H1 (cell line): ENCODE measurements around the gene ADAMTS4. TPM values are rescaled to one million over a fixed set of nuclear protein-coding genes. Genes with fewer than 3 reads are reported as not detected.

ENCODE experiments used
- CTCF ChIA-PET: fragments of 300-600 bp; sonication (Branson Sonifier 250); formaldehyde crosslinking; loops from one replicate; lab custom pipeline; 2021; ENCODE audit not compliant: partially characterized antibody; lab: Charles Lee
- POLR2A ChIA-PET: fragments of 300-600 bp; sonication (Branson Sonifier 250); formaldehyde crosslinking; loops from one replicate; lab custom pipeline; 2021; ENCODE audit warnings: inconsistent platforms; ENCODE audit not compliant: partially characterized antibody; lab: Charles Lee
- DNase-seq, 2 experiments: peaks; one replicate each; pipeline versions ENCODE4 v3.0.0 to v3.0.0-alpha.2; 2010 to 2022; ENCODE audit warnings: low spot score in 2 of 2, low read depth in 1 of 2, mixed read lengths in 1 of 2
- FAIRE-seq: peaks from 2 replicates; lab custom pipeline; 2011; peaks lifted over from hg19 to GRCh38; lab: Jason Lieb, UNC
- H2AFZ ChIP-seq: 2 replicates; pipeline ENCODE4 v1.8.1; 2012; ENCODE audit warnings: low read length, inconsistent platforms
- H2AK5ac ChIP-seq: 2 replicates; pipeline ENCODE4 v1.6.1; 2013; ENCODE audit warnings: low read depth, low read length
- H2BK120ac ChIP-seq: replicated peaks from 2 replicates; pipeline ENCODE3; 2013; ENCODE audit warnings: low read depth, low read length, inconsistent platforms
- H2BK12ac ChIP-seq: 2 replicates; pipeline ENCODE4 v1.6.1; 2013; ENCODE audit warnings: low read depth, low read length
- H2BK15ac ChIP-seq: 2 replicates; pipeline ENCODE4 v1.6.1; 2013; ENCODE audit warnings: low read length
- H2BK20ac ChIP-seq: 2 replicates; pipeline ENCODE4 v1.6.1; 2013; ENCODE audit warnings: low read length
- H2BK5ac ChIP-seq: 2 replicates; pipeline ENCODE4 v1.6.1; 2013; ENCODE audit warnings: low read depth, low read length
- H3K14ac ChIP-seq: 2 replicates; pipeline ENCODE4 v1.6.1; 2013; ENCODE audit warnings: inconsistent platforms; ENCODE audit not compliant: insufficient read length
- H3K18ac ChIP-seq: 2 replicates; pipeline ENCODE4 v1.6.1; 2013; ENCODE audit warnings: low read length; ENCODE audit errors: extremely low read depth
- H3K23ac ChIP-seq: 2 replicates; pipeline ENCODE4 v1.6.1; 2013; ENCODE audit warnings: inconsistent platforms; ENCODE audit not compliant: insufficient read length
- H3K23me2 ChIP-seq: 2 replicates; pipeline ENCODE4 v1.6.1; 2013; ENCODE audit warnings: low read depth, low read length
- H3K27ac ChIP-seq: 2 replicates; pipeline ENCODE4 v1.6.1; 2011; ENCODE audit warnings: low read depth, low read length, inconsistent platforms
- H3K27me3 ChIP-seq, 4 experiments: replicated peaks in 1 of 4; 1 replicate in 1 of 4; 2 replicates in 3 of 4; pipeline versions ENCODE4 v1.6.1 to v1.8.1; 2011 to 2013; ENCODE audit warnings: low read length in 3 of 4, mild to moderate bottlenecking in 3 of 4, inconsistent platforms in 2 of 4, mixed read lengths in 2 of 4, moderate library complexity in 1 of 4; ENCODE audit not compliant: control insufficient read depth in 3 of 4, insufficient read depth in 3 of 4; ENCODE audit errors: extremely low read depth in 1 of 4
- H3K36me3 ChIP-seq, 4 experiments: 2 replicates each; pipeline versions ENCODE4 v1.6.1 to v1.8.1; 2011 to 2013; ENCODE audit warnings: mild to moderate bottlenecking in 4 of 4, low read length in 3 of 4, moderate library complexity in 2 of 4, control low read depth in 1 of 4, inconsistent platforms in 1 of 4; ENCODE audit not compliant: insufficient read depth in 4 of 4, control insufficient read depth in 2 of 4
- H3K4ac ChIP-seq: replicated peaks from 2 replicates; pipeline ENCODE3; 2013; ENCODE audit warnings: low read length, low read depth, mixed read lengths, inconsistent platforms; ENCODE audit not compliant: insufficient read length
- H3K4me1 ChIP-seq, 4 experiments: replicated peaks in 1 of 4; 1 replicate in 1 of 4; 2 replicates in 3 of 4; pipeline versions ENCODE4 v1.6.1 to v1.8.1; 2011 to 2013; ENCODE audit warnings: low read length in 3 of 4, inconsistent platforms in 2 of 4, mixed read lengths in 1 of 4; ENCODE audit not compliant: insufficient read depth in 4 of 4, control insufficient read depth in 3 of 4
- H3K4me2 ChIP-seq, 2 experiments: 2 replicates each; pipeline versions ENCODE4 v1.6.1 to v1.8.1; 2011 to 2013; ENCODE audit warnings: low read depth in 2 of 2, low read length in 2 of 2, control low read depth in 1 of 2, inconsistent platforms in 1 of 2, mild to moderate bottlenecking in 1 of 2; ENCODE audit not compliant: insufficient read depth in 1 of 2
- H3K4me3 ChIP-seq, 4 experiments: fragments of 200-600, 300-600 bp in 1 of 4; sonication (generic), shearing (Covaris generic), sonication (Bioruptor Twin) in 1 of 4; 2 replicates each; pipeline versions ENCODE4 v1.5.1 to v1.8.1; 2011 to 2016; ENCODE audit warnings: low read length in 4 of 4, low read depth in 3 of 4, control low read depth in 2 of 4, inconsistent platforms in 2 of 4, mild to moderate bottlenecking in 2 of 4, mixed read lengths in 1 of 4, moderate library complexity in 1 of 4; ENCODE audit not compliant: insufficient read depth in 2 of 4; ENCODE audit errors: extremely low read depth in 1 of 4
- H3K56ac ChIP-seq: replicated peaks from 2 replicates; pipeline ENCODE3; 2013; ENCODE audit warnings: low read depth, mild to moderate bottlenecking, mixed read lengths, low read length, inconsistent platforms; ENCODE audit not compliant: insufficient read length
- H3K79me1 ChIP-seq: 2 replicates; pipeline ENCODE4 v1.6.1; 2013; ENCODE audit warnings: low read depth, low read length, control low read depth
- H3K79me2 ChIP-seq, 2 experiments: 2 replicates each; pipeline versions ENCODE4 v1.6.1 to v1.8.1; 2012 to 2013; ENCODE audit warnings: low read length in 2 of 2, mild to moderate bottlenecking in 2 of 2, inconsistent platforms in 1 of 2; ENCODE audit not compliant: insufficient read depth in 2 of 2, control insufficient read depth in 1 of 2
- H3K9ac ChIP-seq, 4 experiments: replicated peaks in 1 of 4; 1 replicate in 1 of 4; 2 replicates in 3 of 4; pipeline versions ENCODE4 v1.6.1 to v1.8.1; 2011 to 2013; ENCODE audit warnings: low read depth in 3 of 4, low read length in 3 of 4, control low read depth in 2 of 4, mild to moderate bottlenecking in 2 of 4, moderate library complexity in 2 of 4, inconsistent platforms in 1 of 4; ENCODE audit errors: extremely low read depth in 1 of 4
- H3K9me3 ChIP-seq, 2 experiments: 2 replicates each; pipeline versions ENCODE4 v1.6.1 to v1.8.1; 2012 to 2013; ENCODE audit warnings: mild to moderate bottlenecking in 2 of 2, moderate library complexity in 2 of 2, control low read depth in 1 of 2, inconsistent platforms in 1 of 2, low read depth in 1 of 2, low read length in 1 of 2, mixed read lengths in 1 of 2; ENCODE audit not compliant: insufficient read depth in 2 of 2
- H4K20me1 ChIP-seq, 2 experiments: replicated peaks in 1 of 2; 2 replicates each; pipeline versions ENCODE3 to v1.8.1; 2011 to 2013; ENCODE audit warnings: inconsistent platforms in 2 of 2, low read length in 2 of 2, mild to moderate bottlenecking in 1 of 2; ENCODE audit not compliant: insufficient read depth in 2 of 2, control insufficient read depth in 1 of 2
- H4K5ac ChIP-seq: 2 replicates; pipeline ENCODE4 v1.6.1; 2013; ENCODE audit warnings: low read length, low read depth, mixed read lengths, inconsistent platforms; ENCODE audit not compliant: insufficient read length
- H4K8ac ChIP-seq: 2 replicates; pipeline ENCODE4 v1.8.0; 2013; ENCODE audit warnings: mild to moderate bottlenecking, moderate library complexity, low read length, inconsistent platforms; ENCODE audit not compliant: insufficient read depth; ENCODE audit errors: extremely low read depth
- H4K91ac ChIP-seq: replicated peaks from 2 replicates; pipeline ENCODE3; 2013; ENCODE audit warnings: low read length, mixed read lengths, inconsistent platforms; ENCODE audit not compliant: insufficient read length
- BACH1 ChIP-seq: IDR thresholded peaks from 2 replicates; pipeline ENCODE4 v1.6.1; 2012; ENCODE audit warnings: low read length, improper control_type of control experiment
- BCL11A ChIP-seq, 2 experiments: IDR thresholded peaks; one replicate each; pipeline ENCODE4 v1.6.1; 2011; ENCODE audit warnings: low read depth in 2 of 2, low read length in 2 of 2, mild to moderate bottlenecking in 2 of 2
- CHD1 ChIP-seq: IDR thresholded peaks from 2 replicates; pipeline ENCODE4 v1.6.1; 2012; ENCODE audit warnings: low read depth, low read length, improper control_type of control experiment
- CTBP2 ChIP-seq: IDR thresholded peaks from 2 replicates; pipeline ENCODE4 v1.7.0; 2011; ENCODE audit warnings: borderline replicate concordance, mild to moderate bottlenecking, moderate library complexity, mixed read lengths, low read length; ENCODE audit not compliant: insufficient read depth, insufficient read length
- GTF2F1 ChIP-seq: IDR thresholded peaks from 2 replicates; pipeline ENCODE4 v1.6.1; 2012; ENCODE audit warnings: low read depth, low read length, improper control_type of control experiment, borderline replicate concordance
- PHF8 ChIP-seq: fragments of 200-600 bp; sonication (generic); conservative IDR thresholded peaks from 2 replicates; pipeline ENCODE4 v1.7.1; 2012; ENCODE audit warnings: low read depth, mild to moderate bottlenecking, inconsistent platforms, low read length, moderate library complexity
- RAD21 ChIP-seq, 2 experiments: IDR thresholded peaks in 1 of 2; conservative IDR thresholded peaks in 1 of 2; 2 replicates each; pipeline ENCODE4 v1.6.1; 2011; ENCODE audit warnings: low read depth in 2 of 2, low read length in 2 of 2, improper control_type of control experiment in 1 of 2, inconsistent platforms in 1 of 2, mild to moderate bottlenecking in 1 of 2, moderate library complexity in 1 of 2
- RNF2 ChIP-seq: fragments of 200-900, 300-1000 bp; sonication (generic); IDR thresholded peaks from 2 replicates; pipeline ENCODE4 v1.7.1; 2016; ENCODE audit warnings: borderline replicate concordance, low read depth, mild to moderate bottlenecking, antibody characterized with exemption, low read length; ENCODE audit not compliant: poor library complexity, severe bottlenecking; ENCODE audit errors: missing control alignments
- TAF1 ChIP-seq: IDR thresholded peaks from 2 replicates; pipeline ENCODE4 v1.6.1; 2011; ENCODE audit warnings: mild to moderate bottlenecking, low read depth, low read length
- TAF7 ChIP-seq: optimal IDR thresholded peaks from 2 replicates; pipeline ENCODE3; 2011; ENCODE audit warnings: low read depth, mild to moderate bottlenecking, inconsistent platforms, low read length, moderate library complexity, borderline replicate concordance
- TBP ChIP-seq: IDR thresholded peaks from 2 replicates; pipeline ENCODE4 v1.6.1; 2011; ENCODE audit warnings: low read depth, low read length, improper control_type of control experiment
- TEAD4 ChIP-seq: IDR thresholded peaks from 2 replicates; pipeline ENCODE4 v1.6.1; 2012; ENCODE audit warnings: low read depth, low read length, inconsistent platforms, mixed read lengths
- WGBS, 2 experiments: shearing (Covaris generic) in 1 of 2; methylation state at CpG; one replicate each; pipeline versions ENCODE4 v1.1.6 to v1.1.7; 2013 to 2015; ENCODE audit warnings: low lambda C conversion rate in 2 of 2, mixed read lengths in 2 of 2, inconsistent platforms in 1 of 2, low coverage in 1 of 2, missing lambda C conversion rate in 1 of 2; ENCODE audit not compliant: insufficient replicate concordance in 2 of 2, insufficient coverage in 1 of 2, insufficient read length in 1 of 2; ENCODE audit errors: extremely low coverage in 1 of 2, missing lambda C conversion rate in 1 of 2; 5-methylcytosine and 5-hydroxymethylcytosine counted together
- polyA plus RNA-seq, 7 experiments: library from polyadenylated mRNA; depleted of rRNA in 3 of 7; stranded (reverse) in 5 of 7; unstranded in 2 of 7; fragments of >200 nt in 5 of 7; fragments of 200-250 nt in 2 of 7; gene quantifications; 1 replicate in 5 of 7; 2 replicates in 1 of 7; 4 replicates in 1 of 7; pipeline versions ENCODE4 v1.2.1 to v1.2.3, GENCODE V29; 2011 to 2013; ENCODE audit warnings: missing spikeins in 2 of 7, mixed read lengths in 2 of 7
- total RNA-seq: library from RNA; stranded (reverse); fragmentation: NEBNext Ultra II Directional; extraction: Animal tissue kit (Norgen Biotek cat#: 25700); gene quantifications from 2 replicates; pipeline ENCODE4 v1.2.1, GENCODE V29; 2021

Gene ADAMTS4
- total and polyA plus RNA-seq, 2 of the 8 experiments (the other 6 are each of a cell fraction or from before 2014, with no cell fraction given) = 4.6 to 7.2 TPM

GRCh38 chr1:161138431-161138830, 60.4 kb downstream of the ADAMTS4 start:
- Histone ChIP-seq H3K79me1 (peaks cover 6% of the 10 kb centered on the region; the same call in 1 of the 2 replicates), H2BK5ac (no peak overlapping the region), H3K27me3 (no peaks in the 10 kb centered on the region), H3K9me3 (no peaks in the 10 kb centered on the region), H3K27ac (no peak overlapping the region), H3K18ac (no peak overlapping the region), H3K4me3 (no peak overlapping the region), H4K8ac (no peak overlapping the region), H3K4me1 (no peaks in the 10 kb centered on the region), H4K20me1 (peaks cover 0 to 1% of the 10 kb centered on the region in 2 experiments), H3K9ac (no peak overlapping the region), H2BK15ac (no peak overlapping the region), H4K91ac (no peak overlapping the region), H3K23ac (no peak overlapping the region), H3K4ac (no peak overlapping the region), H2BK120ac (no peak overlapping the region), H3K79me2 (peaks cover 0 to 10% of the 10 kb centered on the region in 2 experiments; a peak in 2 of 4 replicates), H2BK20ac (no peak overlapping the region), H3K4me2 (no peak overlapping the region), H2AK5ac (no peak overlapping the region), H3K56ac (no peak overlapping the region), H2BK12ac (no peak overlapping the region), H2AFZ (no peak overlapping the region), H3K23me2 (peaks cover 2% of the 10 kb centered on the region), H3K14ac (no peak overlapping the region), H3K36me3 (no peaks in the 10 kb centered on the region; a peak in 1 of 8 replicates), H4K5ac (no peak overlapping the region)
- ChIA-PET CTCF (interaction anchor here (0.6 to 7.3 kb wide), 20 partner anchors 8 to 520 kb away, joined by 3 to 58 read pairs (median 4); partner anchors contain the start of genes ADAMTS4, ARHGAP30, ITLN2 and KLHDC9), POLR2A (interaction anchor here (0.7 to 9.6 kb wide), 4 partner anchors 11 to 62 kb away, joined by 3 to 130 read pairs (median 4); partner anchors contain the start of genes UFC1 and USP21)
- no peak for FAIRE-seq
- WGBS, 2 experiments = 81% methylated on average over 1 of the region's 1 CpG; no CpG with 5 or more reads in 1 of the 2 experiments
- DNase-seq = no peak
- TF ChIP-seq BCL11A (IDR thresholded peaks at IDR 0.05; ENCODE audit: low read depth in 2 of 2, low read length in 2 of 2) (no peak), GTF2F1 (no peak), TAF1 (no peak), CTBP2 (no peak), TBP (no peak), BACH1 (no peak), RNF2 (no peak), CHD1 (no peak), RAD21 (IDR thresholded peaks at IDR 0.05 in 1 of 2, conservative IDR thresholded peaks at IDR 0.05 in 1 of 2; ENCODE audit: low read depth in 2 of 2, low read length in 2 of 2) (no peak), TEAD4 (no peak), TAF7 (no peak), PHF8 (no peak)
